A673 (cell line): ENCODE measurements around the gene MYCL. TPM values are rescaled to one million over a fixed set of nuclear protein-coding genes. Genes with fewer than 3 reads are reported as not detected.

ENCODE experiments used
- BruUV-seq: library from RNA; stranded (reverse); fragments of 400-500 nt; replicated peaks from 2 replicates; lab custom pipeline; 2021; lab: Mats Ljungman, UMichigan
- CTCF ChIA-PET: fragments of 300-600 bp; sonication (Branson Sonifier 250); formaldehyde crosslinking; loops from one replicate; lab custom pipeline; 2022; ENCODE audit warnings: antibody characterized with exemption; lab: Charles Lee
- POLR2A ChIA-PET: fragments of 300-600 bp; sonication (Branson Sonifier 250); formaldehyde crosslinking; loops from one replicate; lab custom pipeline; 2022; ENCODE audit warnings: antibody characterized with exemption; ENCODE audit not compliant: low non-redundant PET; lab: Charles Lee
- DNase-seq: peaks from one replicate; pipeline ENCODE4 v3.0.0-alpha.2; 2015; ENCODE audit warnings: low spot score
- H3K27ac ChIP-seq: fragments of 200-600 bp; sonication (generic); 2 replicates; pipeline ENCODE4 v1.5.1; 2016; ENCODE audit warnings: mixed run types, low read depth, mild to moderate bottlenecking, mixed read lengths, antibody characterized with exemption, low read length; ENCODE audit not compliant: poor library complexity, severe bottlenecking
- H3K27me3 ChIP-seq: fragments of 200-600 bp; sonication (generic); replicated peaks from 2 replicates; pipeline ENCODE4 v1.6.1; 2017; ENCODE audit warnings: mixed run types, low read depth, mild to moderate bottlenecking, mixed read lengths, antibody characterized with exemption, low read length; ENCODE audit not compliant: insufficient read depth, poor library complexity
- H3K36me3 ChIP-seq: fragments of 200-600 bp; sonication (generic); 2 replicates; pipeline ENCODE4 v1.6.1; 2016; ENCODE audit warnings: mixed run types, mild to moderate bottlenecking, mixed read lengths, antibody characterized with exemption, low read length; ENCODE audit not compliant: insufficient read depth, poor library complexity, severe bottlenecking
- H3K4me1 ChIP-seq: fragments of 200-600 bp; sonication (generic); 2 replicates; pipeline ENCODE4 v1.6.1; 2017; ENCODE audit warnings: mixed run types, mild to moderate bottlenecking, mixed read lengths, antibody characterized with exemption, low read length; ENCODE audit not compliant: insufficient read depth, poor library complexity, severe bottlenecking
- H3K4me3 ChIP-seq: fragments of 200-600 bp; sonication (generic); 2 replicates; pipeline ENCODE4 v1.5.1; 2016; ENCODE audit warnings: low read depth, mixed run types, mild to moderate bottlenecking, mixed read lengths, low read length; ENCODE audit not compliant: poor library complexity, severe bottlenecking
- H3K9me3 ChIP-seq: fragments of 200-600 bp; sonication (generic); 2 replicates; pipeline ENCODE4 v1.6.1; 2016; ENCODE audit warnings: mixed run types, low read depth, mild to moderate bottlenecking, mixed read lengths, antibody characterized with exemption, low read length; ENCODE audit not compliant: poor library complexity, severe bottlenecking
- EZH2 ChIP-seq: fragments of 200-600 bp; sonication (generic); IDR thresholded peaks from 2 replicates; pipeline ENCODE4 v1.6.1; 2017; ENCODE audit warnings: borderline replicate concordance, low read depth, mild to moderate bottlenecking, mixed read lengths, antibody characterized with exemption, low read length; ENCODE audit not compliant: poor library complexity, severe bottlenecking
- intact Hi-C: fragments of 100-400 bp; cut with micrococcal nuclease; formaldehyde crosslinking; loops from one replicate; pipeline ENCODE4 v1.10.0; 2022; ENCODE audit not compliant: unreplicated experiment
- total RNA-seq: library from RNA; stranded (reverse); gene quantifications from 2 replicates; pipeline ENCODE4 v1.2.3, GENCODE V29; 2021
- TF ChIP-seq, protein P1 (sequence below): fragments of 300-800, 200-600 bp; sonication (generic); conservative IDR thresholded peaks from 2 replicates; pipeline ENCODE4 v1.5.1; 2017; ENCODE audit warnings: low read depth, mild to moderate bottlenecking, antibody characterized with exemption, low read length, moderate library complexity, mixed read lengths

Gene MYCL
- total RNA-seq, 1 experiment from 2014 or later = 0.58 TPM

DNA sequence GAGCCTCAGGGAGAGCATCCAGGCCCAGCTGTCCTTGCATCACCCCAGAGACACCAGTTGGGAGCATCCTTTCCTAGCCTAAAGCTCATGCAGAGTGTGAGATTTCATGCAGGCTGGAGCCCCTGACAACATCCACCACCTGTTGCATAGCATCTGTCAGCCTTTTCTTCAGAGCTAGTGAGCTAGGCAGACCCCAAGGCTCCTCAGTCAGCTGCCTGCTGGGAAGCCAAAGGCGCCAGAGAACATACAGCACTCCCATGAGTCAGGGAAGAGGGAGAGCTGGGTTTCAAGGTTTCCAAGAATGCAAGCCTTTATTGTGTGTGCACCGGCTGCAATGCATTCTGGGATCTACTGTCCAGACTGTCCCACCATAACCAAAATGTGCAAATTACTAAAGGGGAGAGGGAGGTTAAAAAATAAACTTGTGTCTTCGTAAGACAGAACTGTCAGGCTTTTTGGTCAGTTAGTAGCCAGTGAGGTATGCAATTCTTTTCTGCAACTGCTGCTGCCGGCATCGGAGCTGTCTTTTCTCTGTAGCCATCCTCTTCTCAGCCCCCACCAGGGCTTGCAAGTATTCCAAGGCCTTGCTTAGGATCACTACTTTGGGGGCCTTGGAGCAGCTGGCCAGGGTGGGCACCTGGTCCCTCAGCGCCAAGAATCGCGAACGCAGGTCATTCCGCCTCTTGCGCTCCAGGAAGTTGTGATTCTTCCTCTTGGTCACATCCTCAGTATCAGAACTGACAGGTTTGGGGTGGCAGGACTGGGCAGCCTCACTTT is 4.6 kb downstream of the MYCL start:
- BruUV-seq = no TSS peak
- TF ChIP-seq EZH2 = no peak
- TF ChIP-seq, protein P1, sequence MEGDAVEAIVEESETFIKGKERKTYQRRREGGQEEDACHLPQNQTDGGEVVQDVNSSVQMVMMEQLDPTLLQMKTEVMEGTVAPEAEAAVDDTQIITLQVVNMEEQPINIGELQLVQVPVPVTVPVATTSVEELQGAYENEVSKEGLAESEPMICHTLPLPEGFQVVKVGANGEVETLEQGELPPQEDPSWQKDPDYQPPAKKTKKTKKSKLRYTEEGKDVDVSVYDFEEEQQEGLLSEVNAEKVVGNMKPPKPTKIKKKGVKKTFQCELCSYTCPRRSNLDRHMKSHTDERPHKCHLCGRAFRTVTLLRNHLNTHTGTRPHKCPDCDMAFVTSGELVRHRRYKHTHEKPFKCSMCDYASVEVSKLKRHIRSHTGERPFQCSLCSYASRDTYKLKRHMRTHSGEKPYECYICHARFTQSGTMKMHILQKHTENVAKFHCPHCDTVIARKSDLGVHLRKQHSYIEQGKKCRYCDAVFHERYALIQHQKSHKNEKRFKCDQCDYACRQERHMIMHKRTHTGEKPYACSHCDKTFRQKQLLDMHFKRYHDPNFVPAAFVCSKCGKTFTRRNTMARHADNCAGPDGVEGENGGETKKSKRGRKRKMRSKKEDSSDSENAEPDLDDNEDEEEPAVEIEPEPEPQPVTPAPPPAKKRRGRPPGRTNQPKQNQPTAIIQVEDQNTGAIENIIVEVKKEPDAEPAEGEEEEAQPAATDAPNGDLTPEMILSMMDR = no peak
- intact Hi-C loops = no loop called here
- H3K27ac ChIP-seq = no peak overlapping the region
- DNase-seq = peak; percentile 23
- H3K36me3 ChIP-seq = no peaks in the 10 kb centered on the region
- ChIA-PET CTCF (no interaction called here), POLR2A (no interaction called here)
- H3K4me1 ChIP-seq = peaks cover 15% of the 10 kb centered on the region
- H3K9me3 ChIP-seq = no peaks in the 10 kb centered on the region
- H3K4me3 ChIP-seq = no peak overlapping the region
- H3K27me3 ChIP-seq = no peaks in the 10 kb centered on the region

DNA sequence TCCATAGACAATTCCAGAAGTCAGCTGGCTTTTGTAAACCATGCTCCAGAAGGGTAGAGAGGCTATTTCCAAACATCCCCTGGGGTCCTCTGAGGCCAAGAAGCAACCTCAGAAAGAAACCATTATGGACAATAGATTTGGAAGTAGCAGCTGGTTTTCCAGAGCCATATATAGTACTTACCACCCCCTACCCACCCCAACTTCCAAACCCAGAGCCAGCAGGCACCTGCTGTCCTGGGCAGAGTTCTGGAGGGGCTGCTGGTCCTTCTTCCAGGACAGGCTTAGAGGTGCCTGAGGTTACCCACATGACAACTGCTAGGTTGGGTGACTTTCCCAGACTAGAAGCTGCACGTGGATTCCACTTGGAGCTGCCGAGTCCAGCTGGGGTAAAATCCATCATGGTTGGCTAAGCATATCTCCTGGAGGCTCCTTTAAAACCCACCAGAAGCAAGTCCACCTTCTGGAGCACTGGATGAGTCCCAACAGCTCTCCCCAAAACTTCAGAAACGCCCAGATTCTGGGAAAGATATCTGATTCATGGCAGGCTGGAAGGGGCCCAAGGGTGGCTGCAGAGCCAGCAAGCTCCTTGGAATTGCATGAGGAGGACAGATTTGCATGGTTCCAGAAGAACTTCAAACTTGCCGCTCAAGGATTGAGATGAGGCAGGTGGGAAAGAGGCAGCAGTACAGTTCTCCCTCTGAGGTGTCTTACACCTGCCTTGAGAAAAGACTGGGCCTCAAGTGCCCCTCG is 5.8 kb downstream of the MYCL start:
- DNase-seq = no peak
- intact Hi-C loops = no loop called here
- Histone ChIP-seq H3K9me3 (no peaks in the 10 kb centered on the region), H3K4me1 (peaks cover 17% of the 10 kb centered on the region), H3K36me3 (no peaks in the 10 kb centered on the region), H3K4me3 (no peak overlapping the region), H3K27ac (no peak overlapping the region), H3K27me3 (no peaks in the 10 kb centered on the region)
- TF ChIP-seq, protein P1 = no peak
- no peak for TF ChIP-seq EZH2
- ChIA-PET CTCF (no interaction called here), POLR2A (no interaction called here)
- no TSS peak for BruUV-seq

GRCh38 chr1:39894884-39895495 is 6.7 kb downstream of the MYCL start:
- Histone ChIP-seq H3K27me3 (no peaks in the 10 kb centered on the region), H3K36me3 (no peaks in the 10 kb centered on the region), H3K4me1 (peaks cover 17% of the 10 kb centered on the region), H3K9me3 (no peaks in the 10 kb centered on the region), H3K27ac (no peak overlapping the region), H3K4me3 (no peak overlapping the region)
- TF ChIP-seq EZH2 = no peak
- TF ChIP-seq, protein P1 = no peak
- BruUV-seq = no TSS peak
- POLR2A ChIA-PET = no interaction called here
- intact Hi-C loops = no loop called here
- no peak for DNase-seq
- CTCF ChIA-PET = no interaction called here
